ENCODE data around the gene MUL1.
"Not testable (repeated sequence)": the region's sequence is repeated elsewhere in the genome, so short reads cannot be mapped to it uniquely, and the experiment has no call there.

MUL1 gene

DNA sequence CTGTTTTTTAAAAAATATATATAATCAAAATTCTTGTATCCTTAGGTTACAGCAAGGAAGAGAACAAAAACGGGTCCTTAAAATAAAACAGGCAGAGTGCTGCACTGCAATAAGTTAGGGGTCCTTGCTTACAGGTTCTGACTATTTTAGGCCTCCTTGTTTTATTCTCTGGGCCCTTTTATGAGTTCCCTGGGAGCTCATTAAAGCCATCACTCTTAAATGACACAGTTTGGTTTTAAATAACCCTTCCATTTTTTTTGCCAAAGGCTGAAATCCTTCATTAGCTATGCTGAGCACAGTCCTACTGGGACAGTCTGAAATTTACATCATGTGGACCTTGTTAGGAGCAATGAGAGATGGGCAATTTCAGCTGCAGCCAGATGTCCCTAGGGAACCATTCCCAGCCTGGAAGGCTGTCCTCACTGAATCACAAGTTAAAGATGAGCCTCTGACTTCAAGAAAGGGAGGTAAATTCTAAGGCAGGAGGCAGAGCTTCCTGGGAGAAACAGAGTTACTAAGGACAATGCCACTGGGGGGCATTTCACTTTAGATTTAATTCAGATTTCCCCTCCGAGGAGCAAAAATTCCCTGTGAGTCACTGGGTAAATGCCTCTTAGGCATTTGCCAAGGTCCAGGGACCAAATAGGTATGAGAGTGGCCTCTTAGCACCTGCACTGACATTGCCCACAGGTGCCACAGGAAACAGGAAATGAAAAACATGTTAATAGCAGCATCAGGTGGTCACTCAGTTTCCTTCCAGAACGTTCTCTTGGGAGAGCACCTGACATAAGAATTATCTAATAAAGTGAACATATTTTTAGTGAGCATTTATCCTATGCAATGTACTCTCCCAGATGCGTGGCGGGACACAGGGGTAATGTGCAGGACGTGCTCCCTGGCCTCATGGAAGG lies 3.8 kb upstream of the MUL1 start:
- no peak for DNase-seq

GRCh38 chr1:20508411-20508771 lies 440 bp upstream of the MUL1 start:
- DNase-seq: no peak

DNA sequence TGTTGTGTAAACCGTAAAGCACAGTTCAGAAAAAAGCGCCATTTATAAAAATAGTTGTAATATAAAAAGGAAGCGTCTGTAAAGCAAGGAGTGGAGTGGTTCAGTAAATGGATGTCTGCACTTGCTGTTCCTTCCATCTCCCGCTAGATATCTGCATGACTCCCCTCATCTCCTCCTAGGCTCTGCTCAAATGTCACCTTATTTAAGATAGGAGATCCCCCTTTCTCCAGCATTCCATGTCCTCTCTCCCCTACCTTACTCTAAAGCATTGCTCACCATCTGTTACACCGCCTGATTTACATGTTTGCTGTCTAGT lies 745 bp downstream of the MUL1 start:
- DNase-seq: no peak

GRCh38 chr1:20505488-20505887 lies 2.5 kb downstream of the MUL1 start:
- no peak for DNase-seq

- DNase-seq: no peak
These were observed 7.2 kb downstream of the MUL1 start for GRCh38 chr1:20500716-20501115.

GRCh38 chr1:20499718-20500117 lies 8.2 kb downstream of the MUL1 start:
- DNase-seq: no peak

DNA sequence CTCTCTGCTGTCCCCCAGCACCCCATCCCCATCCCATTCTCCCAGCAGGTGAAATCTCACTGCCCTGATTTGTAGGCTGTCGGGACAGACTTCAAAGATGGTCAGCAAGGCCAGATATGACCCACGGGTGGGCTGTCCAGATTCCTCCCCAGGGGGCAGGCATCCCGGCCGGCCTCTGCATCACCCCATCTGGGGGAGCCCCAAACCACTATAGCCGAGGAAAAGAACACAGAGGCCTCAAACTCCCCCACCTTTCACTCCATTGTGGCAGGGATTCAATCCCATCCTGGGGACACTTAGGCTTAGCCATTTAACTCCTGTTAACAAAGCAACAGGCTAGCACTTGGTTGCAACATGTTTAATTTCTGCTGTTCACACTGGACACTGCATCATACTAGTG lies 8.8 kb downstream of the MUL1 start:
- no peak for DNase-seq

GRCh38 chr1:20498116-20498515 lies 9.8 kb downstream of the MUL1 start:
- no peak for DNase-seq

GRCh38 chr1:20497506-20497905 lies 10.4 kb downstream of the MUL1 start:
- DNase-seq: peak in 1 of 2 donors; percentile 24

DNA sequence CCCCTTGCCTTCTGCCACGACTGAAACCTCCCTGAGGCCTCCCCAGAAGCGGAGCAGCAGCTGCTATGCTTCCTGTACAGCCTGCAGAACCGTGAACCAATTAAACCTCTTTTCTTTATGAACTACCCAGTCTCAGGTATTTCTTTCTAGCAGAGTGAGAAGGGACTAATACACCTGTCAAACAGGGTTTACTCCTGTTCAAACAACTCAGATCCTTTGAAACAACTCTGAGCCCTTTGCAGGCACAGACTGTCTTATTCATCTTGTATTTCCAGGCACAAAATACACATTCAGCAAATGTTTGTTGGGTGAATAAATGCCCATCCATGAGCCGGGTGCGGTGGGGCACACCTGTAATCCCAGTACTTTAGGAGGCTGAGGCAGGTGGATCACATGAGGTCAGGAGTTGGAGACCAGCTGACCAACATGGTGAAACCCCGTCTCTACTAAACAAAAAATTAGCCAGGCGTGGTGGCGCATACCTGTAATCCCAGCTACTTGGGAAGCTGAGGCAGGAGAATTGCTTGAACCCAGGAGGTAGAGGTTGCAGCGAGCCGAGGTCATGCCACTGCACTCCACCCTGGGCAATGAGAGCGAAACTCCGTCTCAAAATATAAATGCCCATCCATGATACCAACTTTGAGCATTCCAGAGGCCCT lies 11.1 kb downstream of the MUL1 start:
- DNase-seq: not testable (repeated sequence)

GRCh38 chr1:20496241-20496661 lies 11.7 kb downstream of the MUL1 start:
- DNase-seq: no peak

GRCh38 chr1:20495661-20496060 lies 12.3 kb downstream of the MUL1 start:
- DNase-seq: no peak

DNA sequence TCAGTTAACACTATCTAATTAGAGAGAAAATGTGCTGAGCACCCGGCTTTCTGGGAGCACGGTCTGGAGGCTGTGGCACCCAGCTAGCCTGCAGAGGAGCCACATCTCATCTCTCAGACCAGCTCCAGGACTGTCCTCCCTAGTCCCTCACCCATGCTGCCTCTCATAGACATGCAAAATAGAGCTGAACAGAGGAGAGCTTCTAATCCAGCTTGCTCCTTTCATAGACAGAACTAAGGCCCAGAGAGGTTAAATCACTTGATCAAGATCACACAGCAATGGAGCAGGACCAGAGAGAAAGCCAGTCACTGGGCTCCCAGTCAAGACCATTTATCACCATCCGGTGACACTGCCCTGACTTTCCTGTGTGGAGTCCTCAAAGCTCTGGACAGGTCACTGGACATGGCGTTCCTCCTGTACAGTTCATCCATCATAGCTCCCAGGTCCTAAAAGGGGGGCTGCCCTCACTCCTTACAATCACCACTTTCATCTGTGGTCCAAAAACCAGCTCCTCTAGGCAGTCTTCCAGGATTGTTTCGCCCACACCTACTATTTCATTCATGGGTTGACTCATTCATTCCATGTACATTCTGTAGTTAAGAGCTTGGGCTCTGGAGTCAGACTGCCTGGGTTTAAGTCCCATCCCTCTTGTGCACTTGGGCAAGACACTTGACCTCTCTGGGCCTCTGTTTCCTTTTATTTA lies 13.2 kb downstream of the MUL1 start:
- DNase-seq: no peak

- DNase-seq: peak; percentile 71 to 98
These were observed 13.9 kb downstream of the MUL1 start for GRCh38 chr1:20493839-20494608.

- DNase-seq: peak in 1 of 2 donors; percentile 6
These were observed 14.6 kb downstream of the MUL1 start for GRCh38 chr1:20493309-20493708.

DNA sequence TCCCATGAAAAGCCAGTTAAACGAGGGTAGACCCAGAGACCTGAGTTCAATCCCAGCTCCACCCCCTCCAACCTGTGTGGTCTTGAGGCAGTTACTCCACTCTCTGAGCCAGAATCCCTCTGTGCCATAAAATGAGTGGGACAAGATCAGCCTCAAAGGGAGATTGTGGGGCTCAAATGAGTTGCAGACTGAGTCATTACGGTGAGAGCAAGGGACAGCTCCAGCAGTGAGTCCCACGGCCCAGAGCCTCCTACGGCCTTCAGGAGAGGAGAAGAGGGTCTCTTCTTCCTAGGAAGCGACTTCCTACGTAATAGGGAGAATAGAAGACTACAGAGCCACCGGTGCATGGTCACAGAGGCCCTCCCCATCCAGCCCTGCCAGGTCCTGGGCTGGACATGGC lies 15.2 kb downstream of the MUL1 start:
- no peak for DNase-seq

GRCh38 chr1:20491866-20492265 lies 16.1 kb downstream of the MUL1 start:
- DNase-seq: no peak

GRCh38 chr1:20491178-20491577 lies 16.8 kb downstream of the MUL1 start:
- DNase-seq: no peak

DNA sequence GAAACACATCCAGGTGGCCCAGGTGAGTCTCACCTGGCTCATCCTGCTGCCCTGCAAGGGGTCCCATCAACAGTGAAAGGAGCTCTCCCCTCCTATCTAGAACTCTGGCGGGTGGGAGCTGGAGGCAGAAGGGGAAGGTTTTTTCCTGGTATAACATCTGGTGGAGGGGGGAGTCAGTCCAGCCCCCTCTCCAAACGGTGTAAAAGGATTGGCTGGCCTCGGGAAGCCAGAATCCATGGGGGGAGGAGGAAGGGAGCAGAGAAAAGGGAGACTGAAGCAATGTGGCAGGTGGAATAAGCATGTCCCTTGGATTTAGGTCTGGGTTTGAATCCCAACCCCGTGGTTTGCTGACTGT lies 20.7 kb downstream of the MUL1 start:
- no peak for DNase-seq

DNA sequence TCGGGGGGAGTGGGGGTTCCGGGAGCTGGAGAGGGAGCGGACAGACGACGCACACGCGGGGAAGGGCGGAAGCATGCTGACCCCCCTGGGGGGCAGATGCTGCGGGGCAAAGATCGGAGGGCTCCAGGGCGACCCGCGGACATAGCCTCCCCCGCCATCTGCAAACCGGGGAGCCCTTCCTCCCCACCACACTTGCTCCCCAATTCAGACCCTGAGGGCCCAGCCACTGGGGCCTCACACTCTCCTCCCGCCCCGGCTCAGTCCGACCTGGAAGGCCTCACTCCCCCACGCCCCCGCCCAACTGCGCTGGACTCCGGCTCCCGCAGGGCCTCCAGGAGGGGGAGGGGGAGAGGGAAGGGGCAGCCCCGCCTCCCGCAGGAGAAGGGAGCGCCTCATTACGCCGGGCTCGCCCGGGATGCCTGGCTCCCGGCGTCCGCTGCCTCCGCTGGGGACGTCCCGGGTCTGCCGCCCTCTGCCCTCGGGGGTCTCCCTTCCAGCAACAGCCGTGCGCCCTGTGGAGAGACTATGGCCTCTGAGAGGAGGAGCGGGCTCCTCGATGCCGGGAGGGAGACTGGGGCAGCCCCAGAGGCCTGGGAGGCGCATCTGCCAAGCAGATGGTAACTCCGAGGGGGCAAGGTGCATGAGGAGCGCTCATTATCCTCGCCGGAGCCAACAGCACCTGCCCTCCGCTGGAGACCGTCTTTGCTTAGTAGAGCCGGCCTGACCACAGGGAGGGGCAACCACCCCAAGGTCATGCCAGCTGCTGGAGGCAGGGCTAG lies 21.3 kb downstream of the MUL1 start:
- DNase-seq: no peak

GRCh38 chr1:20485527-20486456 lies 22.2 kb downstream of the MUL1 start, which contains the start of gene CAMK2N1:
Gene CAMK2N1, minus strand, starts transcription at chr1:20486210. Its CDS starts 831 bp downstream, at chr1:20485379.
- DNase-seq: no peak

All from inflammatory macrophage treated with lipopolysaccharide for 1 hour (primary cell).